GM12878 (cell line): ENCODE data around the gene BTBD9. TPM values are rescaled to one million over a fixed set of nuclear protein-coding genes. Genes with fewer than 3 reads are reported as not detected.

Source experiments
- ATAC-seq: fragments of 200-7000 bp; cut with Tn5 transposase; 3 replicates; pipeline ENCODE4 v1.9.1; 2020; ENCODE audit warnings: mild to moderate bottlenecking, moderate library complexity
- BruUV-seq: library from RNA; stranded (reverse); fragments of 400-500 nt; replicated peaks from 2 replicates; lab custom pipeline; 2021; lab: Mats Ljungman, UMichigan
- CTCF ChIA-PET: fragments of 300-600 bp; sonication (Branson Sonifier 250); formaldehyde crosslinking; extraction: SDS; loops from one replicate; lab custom pipeline; 2021; ENCODE audit warnings: inconsistent platforms; lab: Yijun Ruan, JAX
- POLR2A ChIA-PET: fragments of 350-600 bp; formaldehyde crosslinking; extraction: SDS; loops from one replicate; lab custom pipeline; 2021; ENCODE audit warnings: inconsistent platforms; lab: Charles Lee
- RAD21 ChIA-PET: fragments of 300-600 bp; sonication (Branson Sonifier 250); formaldehyde crosslinking; loops from one replicate; lab custom pipeline; 2023; ENCODE audit warnings: antibody characterized with exemption; ENCODE audit not compliant: unreplicated experiment; lab: Charles Lee
- SMC1A ChIA-PET: fragments of 300-600 bp; sonication (Branson Sonifier 250); formaldehyde crosslinking; loops from one replicate; lab custom pipeline; 2023; ENCODE audit not compliant: unreplicated experiment, uncharacterized antibody; lab: Charles Lee
- DNase-seq: peaks from one replicate; pipeline ENCODE4 v3.0.0-alpha.2; 2011; ENCODE audit warnings: low read depth, low spot score
- FAIRE-seq: peaks from 3 replicates; lab custom pipeline; 2011; peaks lifted over from hg19 to GRCh38; lab: Jason Lieb, UNC
- H2AFZ ChIP-seq: 2 replicates; pipeline ENCODE4 v1.6.0; 2011; ENCODE audit warnings: low read depth, low read length, control low read depth; ENCODE audit not compliant: control insufficient read depth
- H3K27ac ChIP-seq: 2 replicates; pipeline ENCODE4 v1.5.1; 2011; ENCODE audit warnings: control low read depth; ENCODE audit not compliant: control insufficient read depth, insufficient read depth
- H3K27me3 ChIP-seq, 2 experiments: replicated peaks in 1 of 2; 2 replicates each; pipeline versions ENCODE4 v1.6.0 to v1.6.1; 2011; ENCODE audit warnings: low read length in 1 of 2; ENCODE audit not compliant: control insufficient read depth in 2 of 2, insufficient read depth in 2 of 2
- H3K36me3 ChIP-seq, 2 experiments: 2 replicates each; pipeline ENCODE4 v1.5.1; 2011; ENCODE audit warnings: low read length in 1 of 2; ENCODE audit not compliant: control insufficient read depth in 2 of 2, insufficient read depth in 2 of 2
- H3K4me1 ChIP-seq: 2 replicates; pipeline ENCODE4 v1.6.1; 2011; ENCODE audit warnings: mild to moderate bottlenecking, low read length, moderate library complexity, mixed read lengths; ENCODE audit not compliant: control insufficient read depth, insufficient read depth
- H3K4me2 ChIP-seq: 2 replicates; pipeline ENCODE4 v1.6.0; 2011; ENCODE audit warnings: control low read depth; ENCODE audit not compliant: control insufficient read depth, insufficient read depth
- H3K4me3 ChIP-seq: fragments of 200-600 bp; sonication (generic); 2 replicates; pipeline ENCODE4 v1.5.1; 2016
- H3K79me2 ChIP-seq: 2 replicates; pipeline ENCODE4 v1.6.0; 2011; ENCODE audit warnings: low read length; ENCODE audit not compliant: control insufficient read depth, insufficient read depth
- H3K9ac ChIP-seq: 2 replicates; pipeline ENCODE4 v1.8.0; 2011; ENCODE audit warnings: low read length, control low read depth, mixed read lengths; ENCODE audit not compliant: control insufficient read depth, insufficient read depth
- H3K9me3 ChIP-seq: replicated peaks from 3 replicates; pipeline ENCODE4 v1.5.1; 2011; ENCODE audit warnings: mild to moderate bottlenecking, low read length; ENCODE audit not compliant: control insufficient read depth, insufficient read depth
- H4K20me1 ChIP-seq: 2 replicates; pipeline ENCODE4 v1.6.0; 2011; ENCODE audit not compliant: control insufficient read depth, insufficient read depth
- BACH1 ChIP-seq: fragments of 450-650 bp; IDR thresholded peaks from 2 replicates; pipeline ENCODE4 v1.6.1; 2017; ENCODE audit warnings: mild to moderate bottlenecking, borderline replicate concordance
- BMI1 ChIP-seq: fragments of 450-650 bp; IDR thresholded peaks from 2 replicates; pipeline ENCODE4 v1.6.1; 2016; ENCODE audit warnings: mild to moderate bottlenecking, moderate library complexity, borderline replicate concordance
- GATAD2B ChIP-seq: fragments of 450-650 bp; conservative IDR thresholded peaks from 2 replicates; pipeline ENCODE4 v1.6.1; 2017; ENCODE audit warnings: low read depth, mild to moderate bottlenecking, moderate library complexity
- HCFC1 ChIP-seq: fragments of 150-350 bp; IDR thresholded peaks from 2 replicates; pipeline ENCODE4 v1.6.1; 2014; ENCODE audit warnings: low read length
- NR2C2 ChIP-seq: IDR thresholded peaks from 2 replicates; pipeline ENCODE4 v1.6.1; 2011; ENCODE audit warnings: borderline replicate concordance, low read depth; ENCODE audit not compliant: control insufficient read depth, insufficient read length
- PAX8 ChIP-seq: fragments of 450-650 bp; IDR thresholded peaks from 2 replicates; pipeline ENCODE4 v1.6.1; 2017; ENCODE audit warnings: mild to moderate bottlenecking, moderate library complexity
- PBX3 ChIP-seq: IDR thresholded peaks from 2 replicates; pipeline ENCODE4 v1.6.1; 2011; ENCODE audit warnings: mild to moderate bottlenecking, low read depth, low read length, moderate library complexity; ENCODE audit not compliant: insufficient replicate concordance
- RB1 ChIP-seq: fragments of 450-650 bp; formaldehyde crosslinking; IDR thresholded peaks from 2 replicates; pipeline ENCODE4 v1.6.1; 2017; ENCODE audit warnings: mild to moderate bottlenecking, borderline replicate concordance
- RELA ChIP-seq: fragments of 450-650 bp; IDR thresholded peaks from 2 replicates; pipeline ENCODE4 v1.8.0; 2014; ENCODE audit warnings: borderline replicate concordance; ENCODE audit not compliant: partially characterized antibody
- SMARCA5 ChIP-seq: fragments of 450-650 bp; IDR thresholded peaks from 2 replicates; pipeline ENCODE4 v1.6.1; 2017; ENCODE audit warnings: mild to moderate bottlenecking
- ZNF207 ChIP-seq: fragments of 450-650 bp; IDR thresholded peaks from 2 replicates; pipeline ENCODE4 v1.6.1; 2014; ENCODE audit warnings: antibody characterized with exemption, mild to moderate bottlenecking, borderline replicate concordance
- ZNF24 ChIP-seq: fragments of 450-650 bp; IDR thresholded peaks from 2 replicates; pipeline ENCODE4 v1.6.1; 2017; ENCODE audit warnings: antibody characterized with exemption, mild to moderate bottlenecking
- WGBS: methylation state at CpG from one replicate; pipeline ENCODE4 v1.1.6; 2016; ENCODE audit warnings: low lambda C conversion rate; ENCODE audit not compliant: insufficient replicate concordance, insufficient coverage; ENCODE audit errors: missing lambda C conversion rate; 5-methylcytosine and 5-hydroxymethylcytosine counted together
- in situ Hi-C: fragments of 300-500 bp; cut with MboI; formaldehyde crosslinking; loops from 9 replicates; pipeline ENCODE4 v1.14.3; 2018; ENCODE audit warnings: mixed read lengths
- intact Hi-C: fragments of 100-400 bp; cut with micrococcal nuclease; formaldehyde crosslinking; loops from one replicate; pipeline ENCODE4 v1.14.2; 2022; ENCODE audit not compliant: unreplicated experiment
- polyA plus RNA-seq, 11 experiments: library from polyadenylated mRNA; depleted of rRNA in 4 of 11; unstranded in 6 of 11; stranded (reverse) in 5 of 11; fragments of >200 nt; fragmentation: Nextera tagmentation in 4 of 11; fragmentation: Illumina TruSeq in 1 of 11; extraction: Ambion mirVana in 4 of 11; extraction: Trizol in 1 of 11; gene quantifications; 1 replicate in 1 of 11; 2 replicates in 10 of 11; pipeline versions ENCODE4 v1.2.1 to v1.2.3, GENCODE V29; 2011 to 2016; ENCODE audit warnings: inconsistent platforms in 2 of 11, missing spikeins in 2 of 11, low read depth in 1 of 11
- total RNA-seq, 4 experiments: library from RNA; depleted of rRNA in 3 of 4; stranded (reverse); fragments of >200 nt in 3 of 4; fragmentation: Illumina TruSeq in 1 of 4; extraction: Trizol in 1 of 4; gene quantifications; 2 replicates each; pipeline versions ENCODE4 v1.2.1 to v1.2.3, GENCODE V29; 2013 to 2021
- TF ChIP-seq, protein P1 (sequence below): fragments of 450-650 bp; IDR thresholded peaks from 2 replicates; pipeline ENCODE4 v1.6.1; 2018; ENCODE audit warnings: borderline replicate concordance, mild to moderate bottlenecking; ENCODE audit not compliant: partially characterized antibody

The BTBD9 gene
- total and polyA plus RNA-seq, 10 of the 15 experiments (the other 5 are each of a cell fraction or from before 2014, with no cell fraction given): 0.22 to 8.6 (median 4.6) TPM

- DNase-seq: no peak
- no peak overlapping the region for H3K9ac ChIP-seq
- no peaks in the 10 kb centered on the region for H3K9me3 ChIP-seq
- CTCF ChIA-PET: interaction anchor here (1.0 kb wide), 1 partner anchor 114 kb away, joined by 4 read pairs; no protein-coding TSS in a partner anchor
- no peak for TF ChIP-seq ZNF207
- H3K4me2 ChIP-seq: no peak overlapping the region
- H3K79me2 ChIP-seq: no peaks in the 10 kb centered on the region
- H3K4me1 ChIP-seq: 0 out of 2 replicates have a peak, but pooled peaks cover 4% of the 10 kb centered on the region
- SMC1A ChIA-PET: interaction anchor here (0.5 kb wide), 1 partner anchor 45 kb away, joined by 3 read pairs; no protein-coding TSS in a partner anchor
- WGBS: 94% methylated on average over 1 of the region's 1 CpG
- no peak for FAIRE-seq
- H3K36me3 ChIP-seq: peaks cover 0 to 10% of the 10 kb centered on the region in 2 experiments; a peak in 3 of 4 replicates
- H4K20me1 ChIP-seq: 0 out of 2 replicates have a peak, but pooled peaks cover 2% of the 10 kb centered on the region
- no peak overlapping the region for H3K4me3 ChIP-seq
- BruUV-seq: no TSS peak
- H3K27ac ChIP-seq: no peak overlapping the region
- intact Hi-C loops (no loop called here), in situ Hi-C loops (no loop called here)
- ATAC-seq: no peak
- H2AFZ ChIP-seq: no peak overlapping the region
- POLR2A ChIA-PET: no interaction called here
- RAD21 ChIA-PET: no interaction called here
- no peaks in the 10 kb centered on the region for H3K27me3 ChIP-seq
Measured at GRCh38 chr6:38146734-38147027, 493.0 kb downstream of the BTBD9 start.

- Histone ChIP-seq H3K27me3 (no peaks in the 10 kb centered on the region), H2AFZ (no peak overlapping the region), H3K9ac (no peak overlapping the region), H3K4me2 (no peak overlapping the region), H3K27ac (no peak overlapping the region), H4K20me1 (0 out of 2 replicates have a peak, but pooled peaks cover 2% of the 10 kb centered on the region), H3K36me3 (peaks cover 0 to 10% of the 10 kb centered on the region in 2 experiments; a peak in 2 of 4 replicates), H3K79me2 (no peaks in the 10 kb centered on the region), H3K4me1 (0 out of 2 replicates have a peak, but pooled peaks cover 4% of the 10 kb centered on the region), H3K4me3 (no peak overlapping the region), H3K9me3 (no peaks in the 10 kb centered on the region)
- in situ Hi-C loops: no loop called here
- DNase-seq: no peak
- intact Hi-C loops: no loop called here
- POLR2A ChIA-PET: no interaction called here
- FAIRE-seq: no peak
- RAD21 ChIA-PET: no interaction called here
- CTCF ChIA-PET: no interaction called here
- SMC1A ChIA-PET: interaction anchor here (0.5 kb wide), 1 partner anchor 44 kb away, joined by 3 read pairs; no protein-coding TSS in a partner anchor
- 82% methylated on average over 8 of the region's 8 CpGs for WGBS
- ATAC-seq: no peak
- BruUV-seq: no TSS peak
- TF ChIP-seq NR2C2 (no peak), GATAD2B (no peak), PBX3 (no peak), BMI1 (no peak), BACH1 (no peak), PAX8 (no peak), RELA (no peak), HCFC1 (no peak), RB1 (no peak), ZNF24 (no peak), SMARCA5 (no peak)
- TF ChIP-seq, protein P1, sequence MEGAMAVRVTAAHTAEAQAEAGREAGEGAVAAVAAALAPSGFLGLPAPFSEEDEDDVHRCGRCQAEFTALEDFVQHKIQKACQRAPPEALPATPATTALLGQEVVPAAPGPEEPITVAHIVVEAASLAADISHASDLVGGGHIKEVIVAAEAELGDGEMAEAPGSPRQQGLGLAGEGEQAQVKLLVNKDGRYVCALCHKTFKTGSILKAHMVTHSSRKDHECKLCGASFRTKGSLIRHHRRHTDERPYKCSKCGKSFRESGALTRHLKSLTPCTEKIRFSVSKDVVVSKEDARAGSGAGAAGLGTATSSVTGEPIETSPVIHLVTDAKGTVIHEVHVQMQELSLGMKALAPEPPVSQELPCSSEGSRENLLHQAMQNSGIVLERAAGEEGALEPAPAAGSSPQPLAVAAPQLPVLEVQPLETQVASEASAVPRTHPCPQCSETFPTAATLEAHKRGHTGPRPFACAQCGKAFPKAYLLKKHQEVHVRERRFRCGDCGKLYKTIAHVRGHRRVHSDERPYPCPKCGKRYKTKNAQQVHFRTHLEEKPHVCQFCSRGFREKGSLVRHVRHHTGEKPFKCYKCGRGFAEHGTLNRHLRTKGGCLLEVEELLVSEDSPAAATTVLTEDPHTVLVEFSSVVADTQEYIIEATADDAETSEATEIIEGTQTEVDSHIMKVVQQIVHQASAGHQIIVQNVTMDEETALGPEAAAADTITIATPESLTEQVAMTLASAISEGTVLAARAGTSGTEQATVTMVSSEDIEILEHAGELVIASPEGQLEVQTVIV: no peak
Measured at GRCh38 chr6:38146021-38146733, 493.6 kb downstream of the BTBD9 start.
